Measurements from ENCODE around the gene AP1G2. TPM values are rescaled to one million over a fixed set of nuclear protein-coding genes. Genes with fewer than 3 reads are reported as not detected.

The AP1G2 gene
- total and polyA plus RNA-seq, 2 of the 4 experiments (the other 2 are of a cell fraction), result 2.9 to 19.2 TPM

DNA sequence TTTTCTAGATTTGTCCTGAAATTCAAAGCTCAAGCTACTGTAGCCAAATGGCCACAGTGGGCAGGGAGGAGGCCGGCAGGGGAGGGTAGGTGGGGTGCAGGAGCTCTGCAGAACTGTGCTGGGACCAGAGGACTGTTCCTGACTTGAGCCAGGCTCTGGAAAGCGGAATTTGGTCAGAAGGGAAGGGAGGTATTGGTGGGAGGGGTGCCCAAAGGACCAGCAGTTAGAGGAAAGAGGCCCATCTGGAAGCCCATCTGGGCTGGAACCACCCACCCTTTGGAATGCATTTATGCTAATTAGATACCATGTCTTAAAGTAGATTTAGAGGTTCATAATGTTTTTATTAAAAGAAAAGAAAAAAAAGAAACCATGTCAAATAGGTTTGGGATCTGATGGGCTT lies 35.5 kb upstream of the AP1G2 start:
- no peak overlapping the region for H3K23ac ChIP-seq (ENCODE audit: low read depth, low read length)
- H3K4me1 ChIP-seq (ENCODE audit: control insufficient read depth, insufficient read depth, low read length), result no peaks in the 10 kb centered on the region
- no peak overlapping the region for H3K56ac ChIP-seq (ENCODE audit: extremely low read depth, insufficient read depth, low read length)
- H3K36me3 ChIP-seq (ENCODE audit: control insufficient read depth, insufficient read depth, low read length), result no peaks in the 10 kb centered on the region
- WGBS, 2 experiments (ENCODE audit: extremely low coverage in 2 of 2, insufficient read length in 1 of 2), result 0% methylated on average over 2 of the region's 2 CpGs; no CpG with 5 or more reads in 1 of the 2 experiments
- no peaks in the 10 kb centered on the region for H3K79me1 ChIP-seq (ENCODE audit: low read depth in 1 of 2, low read length in 2 of 2)
- H3K4me3 ChIP-seq (ENCODE audit: insufficient read depth, low read depth, low read length), result no peak overlapping the region
- intact Hi-C loops (cut with micrococcal nuclease), result no loop called here
- in situ Hi-C loops (cut with MboI; ENCODE audit: low sequenced_read_pairs), result no loop called here
- no peak overlapping the region for H3K18ac ChIP-seq (ENCODE audit: low read depth, low read length)
- ATAC-seq (ENCODE audit: low read depth) (no peak), DNase-seq (no peak)
- no peak overlapping the region for H2BK5ac ChIP-seq (ENCODE audit: low read depth, low read length, poor library complexity, severe bottlenecking)
- H3K14ac ChIP-seq (replicated peaks; ENCODE audit: low read depth, low read length), result no peak overlapping the region
- H3K27me3 ChIP-seq (ENCODE audit: control insufficient read depth, insufficient read depth, low read length), result peaks cover 1% of the 10 kb centered on the region; the same call in 1 of the 2 replicates
- H4K8ac ChIP-seq (ENCODE audit: low read depth in 2 of 2, low read length in 2 of 2), result no peak overlapping the region
- H3K9me1 ChIP-seq (ENCODE audit: insufficient read depth, low read length), result no peaks in the 10 kb centered on the region
- no peaks in the 10 kb centered on the region for H4K20me1 ChIP-seq (ENCODE audit: insufficient read depth, low read length)
- no peak overlapping the region for H2BK20ac ChIP-seq (ENCODE audit: low read depth, low read length)
- H2BK15ac ChIP-seq (ENCODE audit: low read depth, low read length), result no peak overlapping the region
- H3K4me2 ChIP-seq (ENCODE audit: low read depth, low read length), result no peak overlapping the region
- H2AK5ac ChIP-seq (ENCODE audit: low read depth, low read length), result no peak overlapping the region
- no peak overlapping the region for H3K27ac ChIP-seq (ENCODE audit: insufficient read depth, low read length)
- H2AK9ac ChIP-seq (replicated peaks; ENCODE audit: low read depth, low read length, poor library complexity), result no peak overlapping the region
- H3K4ac ChIP-seq (ENCODE audit: low read depth, low read length), result no peak overlapping the region
- no peak overlapping the region for H2BK120ac ChIP-seq (ENCODE audit: low read depth, low read length)
- no peak overlapping the region for H3K9ac ChIP-seq (ENCODE audit: low read depth, low read length)
- TF ChIP-seq POLR2A (IDR thresholded peaks at IDR 0.05; ENCODE audit: low read depth, low read length) (no peak), CHD1 (IDR thresholded peaks at IDR 0.05; ENCODE audit: low read depth, low read length) (no peak), RFX5 (IDR thresholded peaks at IDR 0.05; ENCODE audit: low read depth, low read length) (no peak)
- no peak overlapping the region for H2AFZ ChIP-seq (replicated peaks; ENCODE audit: low read length, poor library complexity)
- no peak overlapping the region for H4K91ac ChIP-seq (ENCODE audit: insufficient read depth, low read depth, low read length)
- no peak overlapping the region for H4K5ac ChIP-seq (ENCODE audit: low read depth, low read length)
- no TSS peak for BruUV-seq (replicated peaks)
- ChIA-PET POLR2A (ENCODE audit: unreplicated experiment) (no interaction called here), CTCF (no interaction called here)
- H3K9me3 ChIP-seq (ENCODE audit: control insufficient read depth, insufficient read depth, low read length), result no peaks in the 10 kb centered on the region
- dilution Hi-C loops (cut with HindIII; ENCODE audit: low sequenced_read_pairs, unreplicated experiment), result no loop called here

All from IMR-90 (cell line).